NCI-H2107 (cell line): ENCODE data around the gene ITGB7.
"Not testable (repeated sequence)": the region's sequence is repeated elsewhere in the genome, so short reads cannot be mapped to it uniquely, and the experiment has no call there.

ENCODE experiments used
- DNase-seq: peaks from one replicate; lab custom pipeline; 2025; lab: John Stamatoyannopoulos, UW

ITGB7 gene

DNA sequence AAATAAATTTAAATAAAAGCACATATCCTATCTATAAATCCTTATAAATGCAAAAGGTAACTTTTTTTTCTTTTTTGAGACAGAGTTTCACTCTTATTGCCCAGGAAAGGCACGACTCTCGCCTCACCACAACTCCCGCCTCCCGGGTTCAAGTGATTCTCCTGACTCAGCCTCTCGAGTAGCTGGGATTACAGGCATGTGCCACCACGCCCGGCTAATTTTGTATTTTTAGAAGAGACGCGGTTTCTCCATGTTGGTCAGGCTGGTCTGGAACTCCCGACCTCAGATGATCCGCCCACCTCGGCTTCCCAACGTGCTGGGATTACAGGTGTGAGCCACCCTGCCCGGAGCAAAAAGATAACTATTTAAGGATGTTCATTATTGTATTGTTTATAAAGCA, 28.2 kb downstream of the ITGB7 start:
- DNase-seq: not testable (repeated sequence)

DNA sequence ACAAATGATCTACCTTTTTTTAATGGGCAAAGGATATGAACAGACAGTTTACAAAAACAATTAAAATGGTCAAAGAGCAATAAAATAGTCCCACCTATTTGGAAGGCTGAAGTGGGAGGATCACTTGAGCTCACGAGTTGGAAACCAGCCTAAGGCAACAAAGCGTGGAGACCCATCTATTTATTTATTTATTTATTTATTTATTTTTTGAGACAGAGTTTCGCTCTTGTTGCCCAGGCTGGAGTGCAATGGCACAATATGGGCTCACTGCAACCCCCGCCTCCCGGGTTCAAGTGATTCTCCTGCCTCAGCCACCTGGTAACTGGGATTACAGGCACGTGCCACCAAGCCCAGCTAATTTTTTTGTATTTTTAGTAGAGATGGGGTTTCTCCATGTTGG, 29.6 kb downstream of the ITGB7 start:
- not testable (repeated sequence) for DNase-seq

GRCh38 chr12:53176750-53177149, 30.3 kb downstream of the ITGB7 start:
- no peak for DNase-seq

DNA sequence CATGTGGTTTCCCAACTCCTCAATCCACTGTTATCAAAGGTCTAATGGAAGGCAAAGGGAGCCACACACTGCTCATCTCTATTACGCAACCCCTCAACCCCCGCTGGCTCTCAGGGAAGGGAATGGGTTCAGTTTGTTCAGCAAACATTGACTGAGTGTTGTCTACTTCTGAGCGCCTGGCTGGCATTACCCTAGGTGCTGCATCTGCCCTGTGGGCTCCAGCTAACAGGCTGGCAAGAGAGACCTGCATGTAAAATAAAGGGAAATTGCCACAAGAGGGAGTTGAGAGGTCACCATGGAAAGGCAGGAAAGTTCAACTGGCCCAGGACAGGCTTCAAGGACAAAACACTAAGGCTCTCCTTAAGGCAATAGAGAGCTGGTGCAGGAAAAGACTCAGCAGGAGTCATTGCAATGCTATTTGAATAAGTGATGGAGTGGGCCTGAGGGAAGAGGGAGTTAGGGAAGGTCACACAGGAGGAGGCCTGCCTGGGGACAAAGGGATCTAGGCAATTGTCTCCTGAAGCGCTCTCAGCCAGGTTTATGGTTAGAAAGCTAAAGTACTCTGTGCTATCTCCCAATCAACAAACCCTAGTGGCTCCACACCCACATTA, 32.1 kb downstream of the ITGB7 start:
- DNase-seq: no peak

GRCh38 chr12:53173085-53173715, 33.9 kb downstream of the ITGB7 start:
- DNase-seq: no peak

DNA sequence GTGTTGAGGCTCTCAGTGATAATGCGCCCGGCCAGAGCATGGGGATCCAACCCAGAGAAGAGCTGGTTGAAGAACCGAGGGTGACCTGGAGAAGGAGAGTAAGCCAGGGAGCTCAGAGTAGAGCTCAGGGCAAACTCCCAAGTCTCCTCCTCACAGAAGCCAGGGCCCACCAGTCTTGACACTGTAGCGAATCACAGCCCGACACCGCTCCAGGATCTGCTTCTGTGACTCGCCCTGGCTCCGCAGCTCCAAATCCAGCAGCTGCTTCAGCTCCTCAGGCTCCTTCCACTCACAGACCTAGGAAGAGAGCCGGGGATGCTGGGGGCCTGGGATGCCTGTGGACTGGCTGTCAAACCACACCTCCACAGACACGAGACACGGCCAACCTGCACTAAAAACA, 34.7 kb downstream of the ITGB7 start:
- DNase-seq: no peak

- DNase-seq: no peak
Measured at GRCh38 chr12:53171725-53172329, 35.2 kb downstream of the ITGB7 start.

GRCh38 chr12:53170876-53171724, 36.0 kb downstream of the ITGB7 start:
- no peak for DNase-seq

DNA sequence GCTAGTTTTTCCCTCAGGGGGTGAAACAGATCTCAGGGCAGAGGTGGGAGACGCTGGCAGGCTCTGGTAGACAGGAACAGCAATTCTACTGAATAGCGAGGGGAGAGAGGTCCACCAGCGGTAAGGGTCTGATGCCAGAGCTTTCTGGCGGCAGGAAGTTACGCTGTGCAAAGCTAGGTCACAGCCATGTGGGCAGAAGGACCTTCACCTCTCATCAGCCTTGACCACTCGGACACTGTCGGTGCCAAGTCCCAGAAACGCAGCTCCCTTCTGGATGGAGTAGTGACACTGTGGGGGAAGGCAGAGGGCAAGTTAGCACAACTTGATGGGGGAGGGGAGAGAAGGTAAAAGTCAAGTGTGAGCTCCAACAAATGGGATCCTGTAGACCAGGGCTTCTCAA, 36.8 kb downstream of the ITGB7 start:
- DNase-seq: no peak

DNA sequence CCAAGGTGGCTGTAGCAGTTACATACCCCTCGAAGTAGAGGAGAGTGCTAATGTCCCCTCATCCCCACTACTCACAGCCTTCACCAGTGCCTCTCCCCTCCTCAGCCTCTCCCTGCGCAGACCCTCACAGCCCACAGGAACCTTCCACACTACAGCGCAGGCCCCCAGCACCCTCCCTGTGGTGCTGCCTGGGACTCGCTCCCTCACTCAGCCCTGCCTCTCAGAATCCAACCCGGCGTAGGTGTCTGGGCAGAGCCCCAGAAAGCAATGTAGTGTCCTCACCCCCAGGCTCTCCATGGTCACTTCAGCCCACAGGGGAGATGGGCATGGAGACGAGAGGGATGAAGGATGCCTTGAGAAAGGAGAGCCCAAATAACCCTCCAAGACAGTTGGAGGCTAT, 37.4 kb downstream of the ITGB7 start:
- no peak for DNase-seq

GRCh38 chr12:53166837-53167236, 40.2 kb downstream of the ITGB7 start:
- no peak for DNase-seq

GRCh38 chr12:53163008-53163407, 44.0 kb downstream of the ITGB7 start:
- not testable (repeated sequence) for DNase-seq

GRCh38 chr12:53161119-53161911, 45.7 kb downstream of the ITGB7 start:
- DNase-seq: no peak

GRCh38 chr12:53160673-53161072, 46.4 kb downstream of the ITGB7 start:
- DNase-seq: no peak

DNA sequence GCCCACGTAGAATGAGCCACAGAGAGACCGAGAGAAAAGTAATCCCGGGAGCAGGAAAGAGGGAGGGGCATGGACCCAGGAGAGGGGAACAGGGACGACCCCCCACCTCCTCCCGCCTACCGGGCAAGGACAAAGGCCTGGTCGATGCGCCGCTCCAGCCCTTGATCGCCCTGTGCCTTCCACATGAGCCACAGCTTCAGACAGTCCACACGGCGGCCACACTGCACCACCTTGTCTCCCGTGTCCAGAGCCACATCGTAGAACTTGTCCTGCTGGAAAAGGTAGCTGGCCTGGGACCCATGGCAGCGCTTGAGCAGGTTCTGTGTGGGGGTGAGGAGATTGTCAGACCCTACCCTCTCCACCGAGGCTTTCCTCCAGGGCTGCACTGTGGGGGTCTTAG, 47.1 kb downstream of the ITGB7 start:
- no peak for DNase-seq

- DNase-seq: peak; percentile 61
Measured at GRCh38 chr12:53159195-53159839, 47.7 kb downstream of the ITGB7 start.

DNA sequence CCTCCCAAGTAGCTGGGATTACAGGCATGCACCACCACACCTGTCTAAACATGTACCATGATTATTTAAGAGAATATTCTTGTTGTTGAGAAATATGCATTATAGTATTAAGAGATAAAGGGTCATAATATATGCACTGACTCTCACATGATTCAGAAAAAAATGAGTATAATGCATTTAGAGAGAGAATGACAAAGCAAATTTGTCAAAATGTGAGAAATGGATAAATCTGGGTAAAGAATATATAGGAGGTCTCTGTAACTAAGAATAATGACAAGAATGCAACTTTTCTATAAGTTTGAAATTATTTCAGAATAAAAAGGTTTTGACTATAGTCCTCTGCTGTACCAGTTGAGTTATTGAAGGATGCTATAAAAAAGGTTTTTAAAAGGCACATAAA, 54.7 kb downstream of the ITGB7 start:
- DNase-seq: no peak

DNA sequence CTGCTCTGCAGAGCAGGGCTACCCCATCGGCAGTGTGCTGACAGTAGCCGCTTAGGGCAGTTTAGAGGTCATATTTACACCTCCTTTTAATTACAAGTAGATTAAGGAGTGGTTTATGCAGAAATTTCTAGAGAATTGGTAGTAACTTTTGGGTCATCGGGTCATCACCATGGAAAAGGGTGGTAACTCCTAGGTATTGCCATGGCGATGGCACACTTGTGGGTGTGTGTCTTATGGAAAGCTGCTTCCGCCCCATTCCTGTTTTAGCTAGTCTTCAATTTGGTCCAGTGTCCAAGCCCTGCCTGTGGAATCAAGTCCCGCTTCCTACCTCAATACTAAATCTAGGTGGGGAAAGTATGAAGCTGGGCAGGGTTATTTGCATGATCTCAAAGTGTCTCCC, 56.0 kb downstream of the ITGB7 start:
- no peak for DNase-seq

GRCh38 chr12:53147653-53148052, 59.4 kb downstream of the ITGB7 start:
- DNase-seq: no peak

DNA sequence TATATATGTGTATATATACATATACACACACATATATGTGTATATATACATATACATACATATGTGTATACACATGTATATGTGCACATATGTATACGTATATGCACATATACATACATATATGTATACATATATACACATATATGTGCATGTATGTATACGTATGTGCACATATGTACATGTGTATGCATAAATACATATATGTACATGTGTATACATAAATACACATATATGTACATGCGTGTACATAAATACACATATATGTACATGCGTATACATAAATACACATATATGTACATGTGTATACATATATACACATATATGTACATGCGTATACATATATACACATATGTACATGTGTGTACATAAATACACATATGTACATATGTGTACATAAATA, 59.9 kb downstream of the ITGB7 start:
- no peak for DNase-seq
